Aorta (tissue), 5 donors: ENCODE results near the gene HSBP1. TPM values are rescaled to one million over a fixed set of nuclear protein-coding genes. Genes with fewer than 3 reads are reported as not detected.

Source experiments
- ATAC-seq: fragments of 200-7000 bp; cut with Tn5 transposase; one replicate; pipeline ENCODE4 v1.9.1; 2022; ENCODE audit warnings: moderate library complexity; ENCODE audit not compliant: low FRiP score
- DNase-seq, 2 donors: peaks; one replicate each; pipeline ENCODE4 v3.0.0-alpha.2; 2020
- H3K27ac ChIP-seq, 2 donors: one replicate each; pipeline ENCODE4 v1.5.1; 2013; ENCODE audit warnings: low read length in 2 of 2, mild to moderate bottlenecking in 2 of 2, moderate library complexity in 2 of 2, control low read depth in 1 of 2, inconsistent platforms in 1 of 2, low read depth in 1 of 2
- H3K27me3 ChIP-seq, 2 donors: one replicate each; pipeline ENCODE4 v1.6.1; 2013; ENCODE audit warnings: control low read depth in 1 of 2, low read length in 1 of 2, mild to moderate bottlenecking in 1 of 2, moderate library complexity in 1 of 2; ENCODE audit not compliant: insufficient read depth in 2 of 2, control insufficient read depth in 1 of 2
- H3K36me3 ChIP-seq, 2 donors: one replicate each; pipeline ENCODE4 v1.6.1; 2013; ENCODE audit warnings: control low read depth in 1 of 2, low read length in 1 of 2, mild to moderate bottlenecking in 1 of 2; ENCODE audit not compliant: insufficient read depth in 2 of 2, control insufficient read depth in 1 of 2
- H3K4me1 ChIP-seq, 2 donors: one replicate each; pipeline ENCODE4 v1.6.1; 2013; ENCODE audit warnings: low read length in 2 of 2, control low read depth in 1 of 2, mild to moderate bottlenecking in 1 of 2, moderate library complexity in 1 of 2; ENCODE audit not compliant: insufficient read depth in 2 of 2, control insufficient read depth in 1 of 2
- H3K4me3 ChIP-seq, 2 donors: one replicate each; pipeline ENCODE4 v1.5.1; 2013; ENCODE audit warnings: low read length in 2 of 2, control low read depth in 1 of 2, mild to moderate bottlenecking in 1 of 2
- H3K9me3 ChIP-seq: one replicate; pipeline ENCODE4 v1.6.1; 2013; ENCODE audit warnings: mild to moderate bottlenecking, low read length; ENCODE audit not compliant: control insufficient read depth
- WGBS, 2 donors: extraction: QIAGEN DNeasy Blood & Tissue Kit; methylation state at CpG; one replicate each; pipeline ENCODE4 v1.1.7; 2013; 5-methylcytosine and 5-hydroxymethylcytosine counted together
- intact Hi-C, 2 donors: fragments of 100-400 bp; cut with DNase I; formaldehyde crosslinking; loops; one replicate each; pipeline versions ENCODE4 v1.14.2 to v1.15.0; 2022
- polyA plus RNA-seq, 2 donors: library from polyadenylated mRNA; stranded (reverse); fragments of 200-250 nt; gene quantifications; one replicate each; pipeline ENCODE4 v1.2.3, GENCODE V29; 2013
- total RNA-seq, 2 donors: library from RNA; stranded (reverse); fragmentation: NEBNext Ultra II Directional; extraction: Animal tissue kit (Norgen Biotek cat#: 25700); gene quantifications; one replicate each; pipeline ENCODE4 v1.2.1, GENCODE V29; 2021
- donor health status: healthy with polysubstance abuse.
- donor health status: Bipolar disorder and iron deficiency.
- donor health status: DM: no; HTN: no; CAD: no.
- donor health status: DM: no; HTN: no; CAD: no.
- donor health status: DM: yes; HTN: yes; CAD: no.

Gene HSBP1
- total and polyA plus RNA-seq, 4 donors = 24.0 to 74.3 (median 49.1) TPM

DNA sequence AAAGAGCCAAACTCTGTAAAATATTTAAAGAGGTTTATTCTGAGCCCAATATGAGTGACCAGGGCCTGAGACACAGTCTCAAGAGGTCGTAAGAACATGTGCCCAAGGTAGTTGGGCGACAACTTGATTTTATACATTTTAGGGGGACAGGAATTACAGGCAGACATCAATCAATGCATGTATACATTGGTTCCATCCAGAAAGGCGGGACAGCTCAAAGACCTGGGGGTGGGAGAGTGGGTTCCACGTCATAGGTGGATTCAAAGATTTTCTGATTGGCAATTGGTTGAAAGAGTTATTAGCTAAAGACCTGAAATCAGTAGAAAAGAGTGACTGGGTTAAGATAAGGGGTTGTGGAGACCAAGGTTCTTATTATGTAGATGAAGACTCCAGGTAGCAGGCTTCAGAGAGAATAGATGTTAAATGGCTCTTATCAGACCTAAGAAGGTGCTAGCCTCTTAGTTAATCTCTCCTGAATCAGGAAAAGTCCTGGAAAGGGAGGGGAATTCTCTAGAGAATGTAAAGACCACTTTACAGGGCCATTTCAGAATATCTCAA, 32.4 kb downstream of the HSBP1 start:
- ATAC-seq (no peak), DNase-seq (no peak)
- Histone ChIP-seq H3K27me3 (no peaks in the 10 kb centered on the region), H3K4me1 (no peaks in the 10 kb centered on the region), H3K36me3 (no peaks in the 10 kb centered on the region), H3K27ac (no peak overlapping the region), H3K4me3 (no peak overlapping the region), H3K9me3 (no peaks in the 10 kb centered on the region)
- 75 to 83% methylated on average over 4 of the region's 4 CpGs for WGBS, 2 donors
- intact Hi-C loops = no loop called here

DNA sequence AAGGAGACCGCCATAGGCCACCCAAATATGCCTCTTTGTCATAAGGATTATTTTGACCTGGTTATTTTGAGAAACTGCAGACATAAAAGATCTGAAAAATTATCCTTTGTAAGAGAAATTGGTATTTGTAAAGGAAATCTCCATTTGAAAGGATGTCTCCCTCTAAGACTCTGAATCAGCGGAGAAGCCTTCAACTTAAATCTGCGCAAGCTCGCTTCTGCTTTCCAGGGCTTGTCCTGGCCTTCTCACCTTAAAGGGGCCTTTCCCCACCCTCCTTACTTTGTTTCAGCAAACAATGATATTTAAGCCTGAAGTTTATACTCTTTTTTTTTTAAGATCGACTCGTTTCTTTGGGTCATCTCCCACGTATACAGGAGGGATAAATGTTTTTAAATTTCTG, 34.5 kb downstream of the HSBP1 start:
- H3K9me3 ChIP-seq = no peaks in the 10 kb centered on the region
- no peak overlapping the region for H3K27ac ChIP-seq
- H3K4me1 ChIP-seq = no peaks in the 10 kb centered on the region
- DNase-seq (no peak), ATAC-seq (no peak)
- 82 to 85% methylated on average over 7 of the region's 7 CpGs for WGBS, 2 donors
- no peaks in the 10 kb centered on the region for H3K27me3 ChIP-seq
- intact Hi-C loops = no loop called here
- H3K36me3 ChIP-seq = no peaks in the 10 kb centered on the region
- H3K4me3 ChIP-seq = no peak overlapping the region

DNA sequence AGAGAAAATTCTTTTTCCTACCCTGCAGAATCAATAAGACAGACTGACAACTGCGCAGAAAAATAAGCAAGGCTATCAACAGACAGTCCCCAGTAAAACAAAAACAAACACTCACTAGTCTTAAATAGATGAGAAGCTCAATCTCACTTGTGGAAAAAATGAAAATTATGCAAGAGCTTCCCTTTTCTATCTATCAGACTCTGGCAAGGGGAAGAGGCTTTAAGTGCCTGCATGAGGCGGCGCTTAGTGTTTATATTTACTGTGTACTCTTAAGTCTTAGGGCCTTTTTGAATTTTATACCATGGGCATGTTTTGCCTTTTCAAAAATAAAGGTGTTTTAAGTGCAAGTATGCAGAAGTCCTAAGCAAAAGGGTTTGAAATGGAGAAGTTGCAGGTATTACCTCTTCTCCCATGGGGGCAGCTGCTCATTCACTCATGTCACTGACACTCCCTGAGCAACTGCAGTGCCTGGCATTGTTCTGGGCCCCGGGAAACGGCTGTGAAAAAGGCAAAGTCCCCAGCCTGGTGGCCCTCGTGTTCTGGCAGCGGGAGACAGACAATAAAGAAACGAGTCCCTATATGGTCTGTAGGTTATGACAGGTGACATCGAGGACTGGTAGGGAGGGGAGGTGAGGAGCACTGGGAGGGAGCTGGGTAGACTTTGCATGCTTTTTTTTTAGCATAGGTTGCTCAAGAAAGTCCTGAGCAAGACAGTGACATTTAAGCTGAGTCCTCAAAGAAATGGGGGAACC, 35.2 kb downstream of the HSBP1 start:
- H3K4me3 ChIP-seq = no peak overlapping the region
- intact Hi-C loops = no loop called here
- H3K4me1 ChIP-seq = no peaks in the 10 kb centered on the region
- no peak overlapping the region for H3K27ac ChIP-seq
- no peaks in the 10 kb centered on the region for H3K9me3 ChIP-seq
- H3K36me3 ChIP-seq = no peaks in the 10 kb centered on the region
- no peaks in the 10 kb centered on the region for H3K27me3 ChIP-seq
- no peak for DNase-seq
- no peak for ATAC-seq
- WGBS, 2 donors = 68 to 70% methylated on average over 9 of the region's 9 CpGs

DNA sequence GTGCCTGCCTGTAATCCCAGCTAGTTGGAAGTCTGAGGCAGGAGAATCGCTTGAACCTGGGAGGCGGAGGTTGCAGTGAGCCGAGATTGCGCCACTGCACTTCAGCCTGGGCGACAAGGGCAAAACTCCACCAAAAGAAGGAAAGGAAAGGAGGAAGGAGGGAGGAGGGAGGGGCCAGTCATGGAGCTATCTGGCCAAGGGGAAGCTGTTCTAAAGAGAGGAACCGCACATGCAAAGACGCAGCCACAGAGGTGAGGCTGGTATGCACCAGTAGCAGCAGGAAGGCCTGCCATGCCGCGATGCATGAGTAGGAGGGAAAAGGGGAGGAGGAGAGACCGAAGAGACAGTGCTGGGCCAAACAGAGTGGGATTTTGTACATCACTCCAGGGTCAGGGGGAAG, 35.9 kb downstream of the HSBP1 start:
- Histone ChIP-seq H3K27ac (no peak overlapping the region), H3K36me3 (no peaks in the 10 kb centered on the region), H3K27me3 (no peaks in the 10 kb centered on the region), H3K4me1 (no peaks in the 10 kb centered on the region), H3K4me3 (no peak overlapping the region), H3K9me3 (no peaks in the 10 kb centered on the region)
- no peak for DNase-seq
- intact Hi-C loops = no loop called here
- WGBS, 2 donors = 70 to 71% methylated on average over 10 of the region's 10 CpGs
- ATAC-seq = no peak

DNA sequence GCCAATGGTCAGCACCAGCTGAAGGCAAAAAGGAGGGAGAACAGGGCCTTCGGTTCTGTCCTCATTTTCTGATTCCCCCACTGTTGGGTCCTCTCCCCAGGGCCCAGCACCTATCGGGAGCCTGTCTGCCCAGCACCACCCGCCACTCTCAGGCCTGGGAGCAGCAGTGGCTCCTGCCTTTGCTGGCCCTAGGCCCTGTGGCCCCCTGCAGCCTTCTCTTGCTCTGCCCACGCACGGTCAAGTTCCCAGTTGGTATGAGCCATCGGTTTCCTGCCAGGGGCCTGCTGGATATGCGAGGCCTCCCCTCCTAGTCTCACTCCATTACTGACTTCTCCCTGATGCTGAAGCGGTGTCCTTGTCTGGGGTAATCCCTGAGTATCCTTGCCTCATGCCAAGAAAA, 37.5 kb downstream of the HSBP1 start:
- Histone ChIP-seq H3K27ac (no peak overlapping the region), H3K4me1 (no peaks in the 10 kb centered on the region), H3K27me3 (no peaks in the 10 kb centered on the region), H3K4me3 (no peak overlapping the region), H3K9me3 (no peaks in the 10 kb centered on the region), H3K36me3 (no peaks in the 10 kb centered on the region)
- ATAC-seq = no peak
- intact Hi-C loops = no loop called here
- DNase-seq = no peak
- 96 to 97% methylated on average over 8 of the region's 8 CpGs for WGBS, 2 donors

DNA sequence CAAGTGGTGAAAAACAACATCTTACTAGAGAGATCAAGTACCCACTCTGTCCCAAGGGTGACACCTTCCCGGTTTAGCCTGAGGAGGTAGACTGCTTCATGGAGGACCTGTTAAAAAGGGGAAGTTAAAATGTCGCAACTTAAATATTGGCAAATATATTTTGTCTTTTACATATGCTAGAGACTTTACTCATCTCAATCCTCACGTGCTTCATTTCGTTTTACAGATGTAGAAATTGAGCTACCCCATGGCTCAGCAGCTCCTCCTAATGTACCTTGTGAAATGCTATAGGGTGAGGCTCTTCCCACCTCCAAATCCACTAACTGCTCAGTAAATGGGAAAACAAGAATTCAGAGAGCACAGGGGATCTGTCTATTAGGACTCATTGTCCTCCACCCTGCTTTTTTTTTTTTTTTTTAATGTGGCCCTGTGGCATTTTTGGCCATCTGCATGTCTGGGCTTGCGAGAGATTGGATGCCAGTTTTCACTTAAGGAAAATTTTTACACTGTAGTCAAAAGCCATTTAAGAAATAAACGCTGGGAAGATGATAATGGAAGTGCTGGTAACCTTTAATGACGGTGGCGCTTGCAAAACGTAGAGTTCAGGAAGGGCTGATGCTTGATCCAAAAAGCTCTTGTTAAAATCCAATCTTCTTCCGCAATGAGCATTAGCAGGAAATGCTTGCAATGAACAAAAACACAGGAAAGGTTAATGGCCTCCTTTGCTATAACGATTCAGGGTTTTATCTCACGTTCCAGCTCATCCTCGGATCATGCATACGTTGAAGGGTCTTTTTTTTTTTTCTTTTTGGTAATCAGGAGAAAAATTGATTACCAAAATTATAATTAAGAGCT, 39.8 kb downstream of the HSBP1 start:
- H3K27ac ChIP-seq = no peak overlapping the region
- no peaks in the 10 kb centered on the region for H3K4me1 ChIP-seq
- intact Hi-C loops = no loop called here
- ATAC-seq = no peak
- no peak for DNase-seq
- no peaks in the 10 kb centered on the region for H3K27me3 ChIP-seq
- WGBS, 2 donors = 86 to 88% methylated on average over 14 of the region's 14 CpGs
- no peaks in the 10 kb centered on the region for H3K36me3 ChIP-seq
- no peak overlapping the region for H3K4me3 ChIP-seq
- no peaks in the 10 kb centered on the region for H3K9me3 ChIP-seq

DNA sequence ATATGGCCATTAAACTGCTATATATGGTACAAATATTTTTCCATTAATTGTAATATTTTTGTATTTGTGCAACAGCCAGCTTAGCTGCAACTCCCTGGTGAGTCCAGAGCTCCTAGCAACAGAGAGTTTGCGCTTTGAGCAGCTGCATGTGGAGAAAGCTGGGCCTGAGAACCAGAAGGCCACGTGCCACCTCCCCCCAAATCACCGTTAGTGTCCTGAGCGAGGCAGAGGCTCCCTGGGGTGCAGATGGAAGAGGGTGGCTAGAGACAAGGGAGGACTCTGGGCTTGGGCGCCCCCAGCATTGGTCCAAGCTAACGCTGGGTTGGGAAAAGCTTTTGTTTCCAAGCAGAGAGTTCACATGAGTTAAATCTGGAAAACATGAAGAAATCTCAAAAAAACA, 41.6 kb downstream of the HSBP1 start:
- Histone ChIP-seq H3K27ac (no peak overlapping the region), H3K9me3 (no peaks in the 10 kb centered on the region), H3K4me3 (no peak overlapping the region), H3K27me3 (no peaks in the 10 kb centered on the region), H3K4me1 (no peaks in the 10 kb centered on the region), H3K36me3 (no peaks in the 10 kb centered on the region)
- ATAC-seq (no peak), DNase-seq (no peak)
- WGBS, 2 donors = 67 to 72% methylated on average over 6 of the region's 6 CpGs
- intact Hi-C loops = no loop called here

DNA sequence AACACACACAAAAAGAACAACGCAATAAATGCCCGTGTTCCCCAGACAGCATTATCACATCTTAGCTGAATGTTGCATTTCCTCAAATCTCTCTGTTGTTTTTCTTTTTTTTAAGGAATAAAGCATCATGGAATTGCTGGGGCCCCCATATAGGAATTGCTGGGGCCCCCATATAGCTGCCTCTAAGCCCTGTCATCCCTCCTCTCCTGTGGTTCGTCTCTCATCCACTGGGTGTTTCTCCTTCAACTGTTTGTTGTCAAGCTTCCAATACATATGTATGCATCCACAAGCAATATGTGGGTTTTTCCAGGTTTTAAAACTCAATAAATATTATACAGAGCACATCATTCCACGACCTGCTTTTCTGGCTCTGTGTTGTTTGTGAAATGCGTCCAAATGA, 43.2 kb downstream of the HSBP1 start:
- Histone ChIP-seq H3K27ac (no peak overlapping the region), H3K4me1 (no peaks in the 10 kb centered on the region), H3K9me3 (no peaks in the 10 kb centered on the region), H3K36me3 (no peaks in the 10 kb centered on the region), H3K27me3 (no peaks in the 10 kb centered on the region), H3K4me3 (no peak overlapping the region)
- DNase-seq (no peak), ATAC-seq (no peak)
- 80% methylated on average over 5 of the region's 5 CpGs for WGBS, 2 donors
- intact Hi-C loops = no loop called here
